B cell (primary cell): ENCODE measurements around the gene ULK4. TPM values are rescaled to one million over a fixed set of nuclear protein-coding genes. Genes with fewer than 3 reads are reported as not detected.

Experiments used
- ATAC-seq: fragments of 200-7000 bp; cut with Tn5 transposase; one replicate; pipeline ENCODE4 v1.10.0; 2021; ENCODE audit warnings: low read depth, mild to moderate bottlenecking, moderate number of reproducible peaks, moderate library complexity
- CTCF ChIA-PET: fragments of 350-600 bp; sonication (Branson Sonifier 250); formaldehyde crosslinking; loops from one replicate; lab custom pipeline; 2021; ENCODE audit warnings: antibody characterized with exemption, inconsistent platforms; lab: Charles Lee
- POLR2A ChIA-PET: fragments of 350-600 bp; sonication (Branson Sonifier 250); formaldehyde crosslinking; loops from one replicate; lab custom pipeline; 2021; ENCODE audit warnings: antibody characterized with exemption; lab: Charles Lee
- DNase-seq: peaks from one replicate; pipeline ENCODE4 v3.0.0; 2013
- H2AFZ ChIP-seq: 2 replicates; pipeline ENCODE4 v1.6.1; 2012; ENCODE audit warnings: mild to moderate bottlenecking, low read depth, low read length; ENCODE audit not compliant: insufficient read depth, poor library complexity, severe bottlenecking
- H3K27ac ChIP-seq, 2 donors: 1 replicate in 1 of 2; 2 replicates in 1 of 2; pipeline ENCODE4 v1.5.1; 2012 to 2013; ENCODE audit warnings: low read length in 2 of 2, mild to moderate bottlenecking in 2 of 2, moderate library complexity in 1 of 2
- H3K27me3 ChIP-seq, 4 experiments: fragments of 200-600 bp in 1 of 4; sonication (generic) in 1 of 4; replicated peaks in 1 of 4; 1 replicate in 2 of 4; 2 replicates in 2 of 4; pipeline versions ENCODE4 v1.6.1 to v1.7.0; 2013 to 2016; ENCODE audit warnings: low read length in 3 of 4, mild to moderate bottlenecking in 2 of 4, mixed read lengths in 1 of 4, moderate library complexity in 1 of 4; ENCODE audit not compliant: insufficient read depth in 4 of 4, control insufficient read depth in 3 of 4; ENCODE audit errors: control extremely low read depth in 1 of 4
- H3K36me3 ChIP-seq, 2 experiments: replicated peaks in 1 of 2; 1 replicate in 1 of 2; 2 replicates in 1 of 2; pipeline versions ENCODE4 v1.6.1 to v1.7.1; 2013; ENCODE audit warnings: low read length in 1 of 2; ENCODE audit not compliant: insufficient read depth in 2 of 2, control insufficient read depth in 1 of 2; ENCODE audit errors: control extremely low read depth in 1 of 2, extremely low read depth in 1 of 2
- H3K4me1 ChIP-seq, 2 donors: fragments of 200-600 bp in 1 of 2; sonication (generic) in 1 of 2; 1 replicate in 1 of 2; 2 replicates in 1 of 2; pipeline versions ENCODE4 v1.5.1 to v1.6.1; 2013 to 2017; ENCODE audit warnings: low read length in 2 of 2; ENCODE audit not compliant: control insufficient read depth in 2 of 2, insufficient read depth in 2 of 2
- H3K4me2 ChIP-seq: replicated peaks from 2 replicates; pipeline ENCODE3; 2012; ENCODE audit warnings: mild to moderate bottlenecking, low read depth, low read length; ENCODE audit not compliant: poor library complexity, severe bottlenecking
- H3K4me3 ChIP-seq, 5 experiments: fragments of 200-600 bp in 1 of 5; sonication (generic) in 1 of 5; 1 replicate in 3 of 5; 2 replicates in 2 of 5; pipeline versions ENCODE4 v1.5.1 to v1.7.0; 2011 to 2016; ENCODE audit warnings: low read length in 4 of 5, mild to moderate bottlenecking in 4 of 5, low read depth in 2 of 5, control low read depth in 1 of 5, moderate library complexity in 1 of 5; ENCODE audit not compliant: insufficient read depth in 1 of 5; ENCODE audit errors: control extremely low read depth in 1 of 5, extremely low read depth in 1 of 5
- H3K79me2 ChIP-seq: fragments of 200-600 bp; sonication (generic); one replicate; pipeline ENCODE4 v1.6.0; 2016; ENCODE audit warnings: low read length; ENCODE audit not compliant: control insufficient read depth, insufficient read depth
- H3K9ac ChIP-seq: fragments of 200-600 bp; sonication (generic); 2 replicates; pipeline ENCODE4 v1.6.1; 2017; ENCODE audit warnings: mild to moderate bottlenecking, low read length, moderate library complexity
- H3K9me3 ChIP-seq, 3 donors: one replicate each; pipeline versions ENCODE4 v1.6.1 to v1.7.1; 2013; ENCODE audit warnings: low read length in 2 of 3; ENCODE audit not compliant: control insufficient read depth in 2 of 3, insufficient read depth in 1 of 3; ENCODE audit errors: control extremely low read depth in 1 of 3
- H4K20me1 ChIP-seq: 2 replicates; pipeline ENCODE4 v1.6.0; 2012; ENCODE audit warnings: mild to moderate bottlenecking, low read length; ENCODE audit not compliant: insufficient read depth, control insufficient read depth, poor library complexity, severe bottlenecking
- H3K27ac Mint-ChIP-seq: one replicate; pipeline ENCODE4 v1.8.0; 2021; ENCODE audit warnings: mixed read lengths
- H3K27me3 Mint-ChIP-seq: one replicate; pipeline ENCODE4 v1.8.0; 2021; ENCODE audit warnings: mixed read lengths
- H3K4me1 Mint-ChIP-seq: one replicate; pipeline ENCODE4 v1.8.0; 2021; ENCODE audit warnings: mixed read lengths
- H3K4me3 Mint-ChIP-seq: one replicate; pipeline ENCODE4 v1.8.0; 2021; ENCODE audit warnings: mixed read lengths
- H3K9me3 Mint-ChIP-seq: one replicate; pipeline ENCODE4 v1.8.0; 2022; ENCODE audit warnings: mixed read lengths; ENCODE audit not compliant: insufficient read depth
- EZH2 ChIP-seq: IDR thresholded peaks from 2 replicates; pipeline ENCODE4 v1.6.1; 2012; ENCODE audit warnings: borderline replicate concordance, low read depth, mild to moderate bottlenecking, moderate library complexity, low read length; ENCODE audit not compliant: insufficient read depth, poor library complexity, severe bottlenecking
- WGBS: methylation state at CpG from one replicate; pipeline ENCODE4 v1.1.5; 2013; ENCODE audit warnings: missing lambda C conversion rate; ENCODE audit not compliant: insufficient coverage; 5-methylcytosine and 5-hydroxymethylcytosine counted together
- intact Hi-C: fragments of 100-400 bp; cut with micrococcal nuclease; formaldehyde crosslinking; loops from one replicate; pipeline ENCODE4 v1.10.0; 2022
- polyA plus RNA-seq: library from polyadenylated mRNA; depleted of rRNA; stranded (reverse); fragments of >200 nt; gene quantifications from 2 replicates; pipeline ENCODE4 v1.2.3, GENCODE V29; 2012
- total RNA-seq, 2 donors: library from RNA; stranded (reverse); fragments of 120-200 nt in 1 of 2; gene quantifications; 1 replicate in 1 of 2; 2 replicates in 1 of 2; pipeline versions ENCODE4 v1.2.3 to v1.2.4, GENCODE V29; 2013 to 2022
- TF ChIP-seq, protein P1 (sequence below): fragments of 200-600 bp; IDR thresholded peaks from one replicate; pipeline ENCODE4 v1.8.0; 2022; ENCODE audit warnings: antibody characterized with exemption, mild to moderate bottlenecking

The ULK4 gene
- total and polyA plus RNA-seq, 2 donors (not counting 1 experiment from before 2014, with no cell fraction given) = 5.2 to 33.7 TPM

DNA sequence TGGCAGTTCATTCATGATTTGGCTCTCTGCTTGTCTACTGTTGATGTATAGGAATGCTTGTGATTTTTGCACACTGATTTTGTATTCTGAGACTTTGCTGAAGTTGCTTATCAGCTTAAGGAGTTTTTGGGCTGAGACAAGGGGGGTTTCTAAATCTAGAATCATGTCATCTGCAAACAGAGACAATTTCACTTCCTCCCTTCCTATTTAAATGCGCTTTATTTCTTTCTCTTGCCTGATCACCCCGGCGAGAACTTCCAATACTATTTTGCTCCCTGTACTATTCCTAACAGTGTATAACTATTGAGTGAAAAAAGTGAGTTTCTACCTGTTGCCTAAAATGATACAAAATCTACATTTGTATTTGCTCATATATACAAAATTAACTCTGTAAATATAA, 128.3 kb downstream of the ULK4 start:
- H3K27me3 Mint-ChIP-seq = no peaks in the 10 kb centered on the region
- H3K4me1 Mint-ChIP-seq = peaks cover 4% of the 10 kb centered on the region
- no peak overlapping the region for H3K9ac ChIP-seq
- H3K4me3 ChIP-seq = no peak overlapping the region
- H3K79me2 ChIP-seq = no peaks in the 10 kb centered on the region
- no peaks in the 10 kb centered on the region for H4K20me1 ChIP-seq
- H3K4me3 Mint-ChIP-seq = no peak overlapping the region
- no CpG with 5 or more reads among the region's 3 CpGs for WGBS
- H3K27ac Mint-ChIP-seq = no peak overlapping the region
- no peak overlapping the region for H2AFZ ChIP-seq
- CTCF ChIA-PET = no interaction called here
- POLR2A ChIA-PET = no interaction called here
- intact Hi-C loops = no loop called here
- H3K36me3 ChIP-seq = no peaks in the 10 kb centered on the region
- DNase-seq (no peak), ATAC-seq (no peak)
- H3K27me3 ChIP-seq = no peaks in the 10 kb centered on the region
- H3K4me1 ChIP-seq = no peaks in the 10 kb centered on the region
- no peak overlapping the region for H3K4me2 ChIP-seq
- H3K9me3 Mint-ChIP-seq = no peaks in the 10 kb centered on the region
- no peak overlapping the region for H3K27ac ChIP-seq
- peaks cover 0 to 5% (median 1%) of the 10 kb centered on the region in 3 donors for H3K9me3 ChIP-seq
- TF ChIP-seq, protein P1, sequence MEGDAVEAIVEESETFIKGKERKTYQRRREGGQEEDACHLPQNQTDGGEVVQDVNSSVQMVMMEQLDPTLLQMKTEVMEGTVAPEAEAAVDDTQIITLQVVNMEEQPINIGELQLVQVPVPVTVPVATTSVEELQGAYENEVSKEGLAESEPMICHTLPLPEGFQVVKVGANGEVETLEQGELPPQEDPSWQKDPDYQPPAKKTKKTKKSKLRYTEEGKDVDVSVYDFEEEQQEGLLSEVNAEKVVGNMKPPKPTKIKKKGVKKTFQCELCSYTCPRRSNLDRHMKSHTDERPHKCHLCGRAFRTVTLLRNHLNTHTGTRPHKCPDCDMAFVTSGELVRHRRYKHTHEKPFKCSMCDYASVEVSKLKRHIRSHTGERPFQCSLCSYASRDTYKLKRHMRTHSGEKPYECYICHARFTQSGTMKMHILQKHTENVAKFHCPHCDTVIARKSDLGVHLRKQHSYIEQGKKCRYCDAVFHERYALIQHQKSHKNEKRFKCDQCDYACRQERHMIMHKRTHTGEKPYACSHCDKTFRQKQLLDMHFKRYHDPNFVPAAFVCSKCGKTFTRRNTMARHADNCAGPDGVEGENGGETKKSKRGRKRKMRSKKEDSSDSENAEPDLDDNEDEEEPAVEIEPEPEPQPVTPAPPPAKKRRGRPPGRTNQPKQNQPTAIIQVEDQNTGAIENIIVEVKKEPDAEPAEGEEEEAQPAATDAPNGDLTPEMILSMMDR = no peak
- TF ChIP-seq EZH2 = no peak

DNA sequence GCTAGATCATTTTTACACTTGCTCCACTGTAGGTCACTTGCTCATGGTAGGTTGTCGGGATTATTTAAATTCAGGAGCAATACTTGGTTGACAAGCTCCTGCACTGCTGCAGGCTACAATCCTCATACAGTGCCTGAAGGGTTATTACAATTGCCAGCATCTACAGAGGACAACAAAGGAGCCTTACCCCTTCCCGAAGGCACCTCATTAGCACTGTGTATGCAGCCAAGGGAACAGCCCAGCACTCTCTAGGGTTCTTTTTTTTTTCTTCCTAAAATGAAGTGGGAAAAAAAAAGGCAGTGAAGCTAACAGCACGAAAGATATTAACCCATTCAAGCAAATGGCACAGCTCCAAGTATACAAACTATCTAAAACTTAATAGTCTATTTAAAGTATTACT, 142.7 kb downstream of the ULK4 start:
- 100% methylated on average over 1 of the region's 3 CpGs for WGBS
- DNase-seq = no peak
- intact Hi-C loops = no loop called here
- H3K4me3 Mint-ChIP-seq = no peak overlapping the region
- Histone ChIP-seq H3K36me3 (no peaks in the 10 kb centered on the region), H3K4me2 (no peak overlapping the region), H3K27me3 (no peaks in the 10 kb centered on the region), H3K9me3 (peaks cover 0 to 3% (median 0%) of the 10 kb centered on the region in 3 donors), H4K20me1 (no peaks in the 10 kb centered on the region), H3K79me2 (no peaks in the 10 kb centered on the region), H3K4me1 (no peaks in the 10 kb centered on the region), H3K27ac (no peak overlapping the region), H2AFZ (no peak overlapping the region), H3K9ac (no peak overlapping the region), H3K4me3 (no peak overlapping the region)
- no peak overlapping the region for H3K27ac Mint-ChIP-seq
- TF ChIP-seq EZH2 = no peak
- TF ChIP-seq, protein P1 = no peak
- ChIA-PET CTCF (no interaction called here), POLR2A (no interaction called here)
- no peaks in the 10 kb centered on the region for H3K4me1 Mint-ChIP-seq
- H3K27me3 Mint-ChIP-seq = no peaks in the 10 kb centered on the region
- H3K9me3 Mint-ChIP-seq = no peaks in the 10 kb centered on the region
- ATAC-seq = no peak
